Endothelial cell of umbilical vein (primary cell): ENCODE results near the gene PRKCZ. TPM values are rescaled to one million over a fixed set of nuclear protein-coding genes. Genes with fewer than 3 reads are reported as not detected.

Experiments
- BruUV-seq: library from RNA; stranded (reverse); fragments of 400-500 nt; replicated peaks from 2 replicates; lab custom pipeline; 2021; lab: Mats Ljungman, UMichigan
- CTCF ChIA-PET: fragments of 300-600, 350-600 bp; sonication (Branson Sonifier 250); formaldehyde crosslinking; loops from one replicate; lab custom pipeline; 2021; ENCODE audit warnings: antibody characterized with exemption, inconsistent platforms; lab: Charles Lee
- POLR2A ChIA-PET: fragments of 300-600, 350-600 bp; sonication (Branson Sonifier 250); formaldehyde crosslinking; loops from one replicate; lab custom pipeline; 2021; ENCODE audit warnings: antibody characterized with exemption, inconsistent platforms; lab: Charles Lee
- DNase-seq: peaks from one replicate; pipeline ENCODE4 v3.0.0-alpha.2; 2011; ENCODE audit warnings: low read depth, low spot score
- FAIRE-seq: peaks from 2 replicates; lab custom pipeline; 2011; peaks lifted over from hg19 to GRCh38; lab: Jason Lieb, UNC
- H2AFZ ChIP-seq: 2 replicates; pipeline ENCODE4 v1.6.0; 2012; ENCODE audit warnings: low read depth, low read length, control low read depth, inconsistent platforms
- H3K27ac ChIP-seq: 2 replicates; pipeline ENCODE4 v1.5.1; 2011; ENCODE audit warnings: low read depth, mild to moderate bottlenecking, control low read depth, low read length, moderate library complexity; ENCODE audit not compliant: insufficient read depth
- H3K27me3 ChIP-seq, 2 experiments: 2 replicates each; pipeline versions ENCODE4 v1.6.0 to v1.6.1; 2011; ENCODE audit warnings: low read length in 2 of 2, mixed read lengths in 1 of 2; ENCODE audit not compliant: control insufficient read depth in 2 of 2, insufficient read depth in 2 of 2
- H3K36me3 ChIP-seq, 2 experiments: 2 replicates in 1 of 2; 3 replicates in 1 of 2; pipeline ENCODE4 v1.5.1; 2011; ENCODE audit warnings: low read length in 2 of 2, mild to moderate bottlenecking in 1 of 2, moderate library complexity in 1 of 2; ENCODE audit not compliant: control insufficient read depth in 2 of 2, insufficient read depth in 2 of 2; ENCODE audit errors: extremely low read depth in 1 of 2
- H3K4me1 ChIP-seq: 3 replicates; pipeline ENCODE4 v1.5.1; 2011; ENCODE audit warnings: mild to moderate bottlenecking, low read length; ENCODE audit not compliant: control insufficient read depth, insufficient read depth; ENCODE audit errors: extremely low read depth
- H3K4me2 ChIP-seq: 2 replicates; pipeline ENCODE4 v1.6.1; 2011; ENCODE audit warnings: low read length, control low read depth, mixed read lengths; ENCODE audit not compliant: insufficient read depth
- H3K4me3 ChIP-seq, 3 experiments: fragments of 200-600 bp in 1 of 3; sonication (generic), shearing (Covaris generic) in 1 of 3; replicated peaks in 1 of 3; 2 replicates each; pipeline ENCODE4 v1.5.1; 2011 to 2016; ENCODE audit warnings: control low read depth in 3 of 3, low read length in 3 of 3, mild to moderate bottlenecking in 2 of 3, inconsistent platforms in 1 of 3, low read depth in 1 of 3, moderate library complexity in 1 of 3; ENCODE audit not compliant: insufficient read depth in 1 of 3
- H3K79me2 ChIP-seq: 2 replicates; pipeline ENCODE4 v1.6.0; 2012; ENCODE audit warnings: low read length, inconsistent platforms; ENCODE audit not compliant: control insufficient read depth, insufficient read depth
- H3K9ac ChIP-seq: replicated peaks from 2 replicates; pipeline ENCODE3; 2011; ENCODE audit warnings: low read length, control low read depth; ENCODE audit not compliant: insufficient read depth; ENCODE audit errors: extremely low read depth
- H3K9me1 ChIP-seq: replicated peaks from 3 replicates; pipeline ENCODE4 v1.6.0; 2011; ENCODE audit warnings: mild to moderate bottlenecking, low read length; ENCODE audit not compliant: control insufficient read depth, insufficient read depth; ENCODE audit errors: extremely low read depth
- H3K9me3 ChIP-seq: replicated peaks from 2 replicates; pipeline ENCODE4 v1.5.1; 2012; ENCODE audit warnings: low read length, inconsistent platforms; ENCODE audit not compliant: control insufficient read depth, insufficient read depth
- H4K20me1 ChIP-seq: replicated peaks from 2 replicates; pipeline ENCODE3; 2011; ENCODE audit warnings: mild to moderate bottlenecking, low read length; ENCODE audit not compliant: control insufficient read depth, insufficient read depth; ENCODE audit errors: extremely low read depth
- CTCF ChIP-seq, 2 donors: IDR thresholded peaks; 1 replicate in 1 of 2; 2 replicates in 1 of 2; pipeline ENCODE4 v1.5.1; 2011; ENCODE audit warnings: low read length in 2 of 2, mild to moderate bottlenecking in 2 of 2, moderate library complexity in 2 of 2, control low read depth in 1 of 2, inconsistent platforms in 1 of 2, low read depth in 1 of 2; ENCODE audit not compliant: insufficient read depth in 1 of 2; ENCODE audit errors: extremely low read depth in 1 of 2
- EZH2 ChIP-seq: IDR thresholded peaks from 2 replicates; pipeline ENCODE4 v1.6.1; 2012; ENCODE audit warnings: borderline replicate concordance, low read depth, mild to moderate bottlenecking, moderate library complexity, low read length, inconsistent platforms; ENCODE audit not compliant: severe bottlenecking
- FOS ChIP-seq: IDR thresholded peaks from 2 replicates; pipeline ENCODE4 v1.6.1; 2011; ENCODE audit warnings: mild to moderate bottlenecking, low read length, moderate library complexity, borderline replicate concordance; ENCODE audit not compliant: insufficient read depth
- GATA2 ChIP-seq: IDR thresholded peaks from 2 replicates; pipeline ENCODE4 v1.7.0; 2011; ENCODE audit warnings: low read depth, mild to moderate bottlenecking, moderate library complexity, mixed read lengths, low read length; ENCODE audit not compliant: insufficient read length, insufficient read depth
- MAX ChIP-seq: IDR thresholded peaks from 2 replicates; pipeline ENCODE4 v1.6.1; 2011; ENCODE audit not compliant: insufficient read depth, insufficient read length
- MYC ChIP-seq: IDR thresholded peaks from one replicate; pipeline ENCODE4 v1.6.1; 2011; ENCODE audit warnings: mild to moderate bottlenecking, low read depth, low read length
- POLR2A ChIP-seq: IDR thresholded peaks from 2 replicates; pipeline ENCODE4 v1.6.1; 2012; ENCODE audit warnings: low read depth, mild to moderate bottlenecking, control low read depth, low read length
- POLR2AphosphoS5 ChIP-seq: IDR thresholded peaks from 2 replicates; pipeline ENCODE4 v1.6.1; 2012; ENCODE audit warnings: low read depth, mild to moderate bottlenecking, control low read depth, low read length, moderate library complexity; ENCODE audit not compliant: insufficient read depth
- dilution Hi-C: fragments of 300-500 bp; cut with MboI; formaldehyde crosslinking; loops from one replicate; pipeline ENCODE4 v1.15.0; 2019; ENCODE audit warnings: low sequenced_read_pairs; ENCODE audit not compliant: extremely low pct_ligation_motif_present
- intact Hi-C: fragments of 100-400 bp; cut with micrococcal nuclease; formaldehyde crosslinking; loops from one replicate; pipeline ENCODE4 v1.10.0; 2022
- polyA plus RNA-seq, 4 experiments: library from polyadenylated mRNA; depleted of rRNA in 3 of 4; stranded (reverse) in 3 of 4; unstranded in 1 of 4; fragments of >200 nt; gene quantifications; 2 replicates each; pipeline versions ENCODE4 v1.2.1 to v1.2.3, GENCODE V29; 2011 to 2012; ENCODE audit warnings: missing spikeins in 1 of 4
- total RNA-seq: library from RNA; stranded (reverse); gene quantifications from 2 replicates; pipeline ENCODE4 v1.2.3, GENCODE V29; 2021

PRKCZ gene
- total and polyA plus RNA-seq, 2 donors (not counting 3 experiments of a cell fraction or from before 2014, with no cell fraction given): 0.22 to 1.7 TPM

GRCh38 chr1:2208309-2209239, 158.4 kb downstream of the PRKCZ start:
- Histone ChIP-seq H3K27ac (peak overlapping the region; percentile 30), H3K4me2 (no peak overlapping the region), H3K27me3 (no peaks in the 10 kb centered on the region), H3K9me3 (no peaks in the 10 kb centered on the region), H3K4me1 (peaks cover 42% of the 10 kb centered on the region), H3K9me1 (no peaks in the 10 kb centered on the region), H3K79me2 (no peaks in the 10 kb centered on the region), H2AFZ (peak overlapping the region; percentile 42), H3K36me3 (no peaks in the 10 kb centered on the region), H4K20me1 (no peaks in the 10 kb centered on the region), H3K4me3 (no peak overlapping the region), H3K9ac (no peak overlapping the region)
- CTCF ChIA-PET: interaction anchor here (0.7 to 3.7 kb wide), 3 partner anchors 21 to 173 kb away, joined by 3 to 24 read pairs (median 4); no protein-coding TSS in a partner anchor
- FAIRE-seq (peak; percentile 69), DNase-seq (peak; percentile 76)
- no TSS peak for BruUV-seq
- POLR2A ChIA-PET: interaction anchor here (1.3 kb wide), 1 partner anchor 19 kb away, joined by 3 read pairs; the partner anchor contains the start of gene SKI
- no peak for TF ChIP-seq POLR2A
- TF ChIP-seq MYC: no peak
- TF ChIP-seq EZH2: no peak
- no peak for TF ChIP-seq GATA2
- no peak for TF ChIP-seq FOS
- no peak for TF ChIP-seq CTCF (IDR thresholded peaks at IDR 0.05; ENCODE audit: extremely low read depth in 1 of 2, insufficient read depth in 1 of 2, low read depth in 1 of 2, low read length in 2 of 2)
- TF ChIP-seq POLR2AphosphoS5: peak; percentile 18
- TF ChIP-seq MAX: no peak
- dilution Hi-C loops: no loop called here
- intact Hi-C loops: no loop called here
